Measurements from ENCODE around the gene ISG20. TPM values are rescaled to one million over a fixed set of nuclear protein-coding genes. Genes with fewer than 3 reads are reported as not detected.

Gene ISG20
- total RNA-seq, 1 experiment from 2014 or later = 14.9 TPM

DNA sequence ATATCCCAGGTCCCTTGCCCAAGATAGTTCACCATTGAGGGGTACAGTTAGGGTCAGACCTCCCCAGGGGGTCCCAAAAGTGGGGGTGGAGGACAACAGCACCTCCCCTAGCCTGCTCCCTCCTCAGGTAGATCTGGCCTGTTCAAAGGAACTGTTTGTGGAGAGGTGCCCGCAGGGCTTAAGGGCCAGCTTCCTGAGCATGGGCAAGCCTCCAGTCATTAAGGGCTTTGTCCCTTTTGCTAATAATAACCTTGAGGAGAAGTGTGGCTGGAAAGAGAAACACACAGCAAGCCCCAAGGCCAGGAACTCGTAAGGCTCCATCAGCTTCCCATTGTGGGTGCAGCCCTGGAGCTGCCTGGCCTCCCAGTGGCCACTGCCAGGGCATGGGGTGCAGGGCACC, 47.4 kb downstream of the ISG20 start:
- CTCF ChIA-PET = no interaction called here
- BruUV-seq (replicated peaks) = no TSS peak
- in situ Hi-C loops (cut with HindIII; ENCODE audit: low pct_unique_long_range_greater_than_20kb, low sequenced_read_pairs) = no loop called here
- Histone ChIP-seq H3K27me3 (ENCODE audit: control insufficient read depth, insufficient read depth, low read length) (peaks cover 10% of the 10 kb centered on the region), H3K4me3 (ENCODE audit: low read depth in 2 of 2, low read length in 2 of 2) (no peak overlapping the region), H3K4me1 (ENCODE audit: control insufficient read depth, insufficient read depth, low read length) (no peaks in the 10 kb centered on the region), H3K36me3 (ENCODE audit: control insufficient read depth, insufficient read depth, low read length) (no peaks in the 10 kb centered on the region), H3K9me3 (ENCODE audit: control insufficient read depth, insufficient read depth, low read depth, low read length) (no peaks in the 10 kb centered on the region), H3K27ac (ENCODE audit: low read length) (no peak overlapping the region)
- intact Hi-C loops (cut with micrococcal nuclease; ENCODE audit: unreplicated experiment) = no loop called here
- TF ChIP-seq SIN3A (IDR thresholded peaks at IDR 0.05; ENCODE audit: borderline replicate concordance, insufficient read depth, low read depth, low read length) (no peak), CTCF (IDR thresholded peaks at IDR 0.05) (no peak), TCF7L2 (IDR thresholded peaks at IDR 0.05; ENCODE audit: low read depth, low read length) (no peak), POLR2AphosphoS5 (IDR thresholded peaks at IDR 0.05; ENCODE audit: low read depth, low read length) (no peak)
- TF ChIP-seq, protein P1, sequence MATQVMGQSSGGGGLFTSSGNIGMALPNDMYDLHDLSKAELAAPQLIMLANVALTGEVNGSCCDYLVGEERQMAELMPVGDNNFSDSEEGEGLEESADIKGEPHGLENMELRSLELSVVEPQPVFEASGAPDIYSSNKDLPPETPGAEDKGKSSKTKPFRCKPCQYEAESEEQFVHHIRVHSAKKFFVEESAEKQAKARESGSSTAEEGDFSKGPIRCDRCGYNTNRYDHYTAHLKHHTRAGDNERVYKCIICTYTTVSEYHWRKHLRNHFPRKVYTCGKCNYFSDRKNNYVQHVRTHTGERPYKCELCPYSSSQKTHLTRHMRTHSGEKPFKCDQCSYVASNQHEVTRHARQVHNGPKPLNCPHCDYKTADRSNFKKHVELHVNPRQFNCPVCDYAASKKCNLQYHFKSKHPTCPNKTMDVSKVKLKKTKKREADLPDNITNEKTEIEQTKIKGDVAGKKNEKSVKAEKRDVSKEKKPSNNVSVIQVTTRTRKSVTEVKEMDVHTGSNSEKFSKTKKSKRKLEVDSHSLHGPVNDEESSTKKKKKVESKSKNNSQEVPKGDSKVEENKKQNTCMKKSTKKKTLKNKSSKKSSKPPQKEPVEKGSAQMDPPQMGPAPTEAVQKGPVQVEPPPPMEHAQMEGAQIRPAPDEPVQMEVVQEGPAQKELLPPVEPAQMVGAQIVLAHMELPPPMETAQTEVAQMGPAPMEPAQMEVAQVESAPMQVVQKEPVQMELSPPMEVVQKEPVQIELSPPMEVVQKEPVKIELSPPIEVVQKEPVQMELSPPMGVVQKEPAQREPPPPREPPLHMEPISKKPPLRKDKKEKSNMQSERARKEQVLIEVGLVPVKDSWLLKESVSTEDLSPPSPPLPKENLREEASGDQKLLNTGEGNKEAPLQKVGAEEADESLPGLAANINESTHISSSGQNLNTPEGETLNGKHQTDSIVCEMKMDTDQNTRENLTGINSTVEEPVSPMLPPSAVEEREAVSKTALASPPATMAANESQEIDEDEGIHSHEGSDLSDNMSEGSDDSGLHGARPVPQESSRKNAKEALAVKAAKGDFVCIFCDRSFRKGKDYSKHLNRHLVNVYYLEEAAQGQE (IDR thresholded peaks at IDR 0.05; ENCODE audit: insufficient read depth in 1 of 2, low read depth in 2 of 2, low read length in 1 of 2) = no peak
- DNase-seq (ENCODE audit: low read depth, low spot score) = no peak
- POLR2A ChIA-PET = no interaction called here
- no peak for ATAC-seq

DNA sequence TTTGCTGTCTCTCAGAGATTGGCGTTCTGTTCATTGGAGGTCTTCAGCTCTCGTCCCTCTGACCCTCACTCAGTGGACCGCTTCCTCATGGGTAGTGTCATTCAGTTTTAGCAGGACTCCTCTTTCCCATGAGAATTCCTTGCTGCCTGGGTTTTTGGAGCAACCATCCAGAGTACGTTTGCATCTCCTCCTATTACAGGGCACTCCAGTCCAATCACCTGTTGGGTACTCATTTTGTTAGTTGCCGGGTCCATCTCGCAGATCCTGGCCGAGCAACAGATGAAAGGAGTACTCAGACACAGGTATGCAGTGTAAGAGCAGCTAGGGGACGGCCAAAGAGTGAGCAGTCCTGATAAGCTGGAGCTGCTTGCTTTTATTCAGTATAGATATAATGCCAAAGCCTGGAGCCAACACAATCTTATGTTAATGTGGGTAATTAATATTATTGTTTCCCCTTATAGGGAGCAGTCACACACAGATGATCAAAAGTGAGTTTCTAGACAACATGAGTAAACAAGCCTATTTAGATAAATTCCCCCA, 49.6 kb downstream of the ISG20 start:
- no peak overlapping the region for H3K27ac ChIP-seq (ENCODE audit: low read length)
- no peak overlapping the region for H3K4me3 ChIP-seq (ENCODE audit: low read depth in 2 of 2, low read length in 2 of 2)
- TF ChIP-seq CTCF (IDR thresholded peaks at IDR 0.05) (no peak), POLR2AphosphoS5 (IDR thresholded peaks at IDR 0.05; ENCODE audit: low read depth, low read length) (no peak), SIN3A (IDR thresholded peaks at IDR 0.05; ENCODE audit: borderline replicate concordance, insufficient read depth, low read depth, low read length) (no peak), TCF7L2 (IDR thresholded peaks at IDR 0.05; ENCODE audit: low read depth, low read length) (no peak)
- TF ChIP-seq, protein P1 (IDR thresholded peaks at IDR 0.05; ENCODE audit: insufficient read depth in 1 of 2, low read depth in 2 of 2, low read length in 1 of 2) = no peak
- H3K27me3 ChIP-seq (ENCODE audit: control insufficient read depth, insufficient read depth, low read length) = peaks cover 10% of the 10 kb centered on the region
- H3K9me3 ChIP-seq (ENCODE audit: control insufficient read depth, insufficient read depth, low read depth, low read length) = no peaks in the 10 kb centered on the region
- DNase-seq (ENCODE audit: low read depth, low spot score) (no peak), ATAC-seq (no peak)
- no peaks in the 10 kb centered on the region for H3K36me3 ChIP-seq (ENCODE audit: control insufficient read depth, insufficient read depth, low read length)
- intact Hi-C loops (cut with micrococcal nuclease; ENCODE audit: unreplicated experiment) = no loop called here
- no peaks in the 10 kb centered on the region for H3K4me1 ChIP-seq (ENCODE audit: control insufficient read depth, insufficient read depth, low read length)
- ChIA-PET POLR2A (no interaction called here), CTCF (interaction anchor here (0.6 kb wide), 1 partner anchor 135 kb away, joined by 3 read pairs; no protein-coding TSS in a partner anchor)
- in situ Hi-C loops (cut with HindIII; ENCODE audit: low pct_unique_long_range_greater_than_20kb, low sequenced_read_pairs) = no loop called here
- BruUV-seq (replicated peaks) = no TSS peak
